Measurements from ENCODE around the gene PHLDA2.

- no peak for TF ChIP-seq CTCF (IDR thresholded peaks at IDR 0.05)
- TF ChIP-seq POLR2AphosphoS5 (IDR thresholded peaks at IDR 0.05) = no peak
- TF ChIP-seq POLR2A (IDR thresholded peaks at IDR 0.05) = no peak
Observed at GRCh38 chr11:2924821-2925675, 4.2 kb downstream of the PHLDA2 start.
